GM23338 (cell line): ENCODE data around the gene TPH2. TPM values are rescaled to one million over a fixed set of nuclear protein-coding genes. Genes with fewer than 3 reads are reported as not detected.

ENCODE experiments used
- ATAC-seq: fragments of 200-7000 bp; cut with Tn5 transposase; 3 replicates; pipeline ENCODE4 v1.9.1; 2020
- DNase-seq: peaks from one replicate; pipeline ENCODE4 v3.0.0-alpha.2; 2015; ENCODE audit warnings: low spot score
- H2AFZ ChIP-seq: fragments of 200-600 bp; sonication (generic); 2 replicates; pipeline ENCODE4 v1.8.0; 2016; ENCODE audit warnings: antibody characterized with exemption, mild to moderate bottlenecking, moderate library complexity
- H3F3A ChIP-seq: fragments of 200-600 bp; sonication (generic); replicated peaks from 2 replicates; pipeline ENCODE4 v1.8.0; 2017; ENCODE audit warnings: antibody characterized with exemption, mixed run types, low read depth
- H3K27ac ChIP-seq: fragments of 200-600 bp; sonication (generic); 2 replicates; pipeline ENCODE4 v1.6.1; 2016; ENCODE audit warnings: low read depth
- H3K27me3 ChIP-seq: fragments of 200-600 bp; sonication (generic); 2 replicates; pipeline ENCODE4 v1.8.0; 2016; ENCODE audit warnings: mild to moderate bottlenecking, mixed run types, moderate library complexity; ENCODE audit not compliant: insufficient read depth
- H3K36me3 ChIP-seq: fragments of 200-600 bp; sonication (generic); 2 replicates; pipeline ENCODE4 v1.8.0; 2016; ENCODE audit warnings: mild to moderate bottlenecking; ENCODE audit not compliant: insufficient read depth
- H3K4me1 ChIP-seq: fragments of 200-600 bp; sonication (generic); 2 replicates; pipeline ENCODE4 v1.8.0; 2016; ENCODE audit warnings: mild to moderate bottlenecking, moderate library complexity; ENCODE audit not compliant: insufficient read depth
- H3K4me2 ChIP-seq: fragments of 200-600 bp; sonication (generic); 2 replicates; pipeline ENCODE4 v1.7.1; 2017; ENCODE audit warnings: mixed run types
- H3K4me3 ChIP-seq: fragments of 200-600 bp; sonication (generic); 2 replicates; pipeline ENCODE4 v1.6.1; 2016; ENCODE audit warnings: mixed run types
- H3K79me2 ChIP-seq: fragments of 200-600 bp; sonication (generic); replicated peaks from 2 replicates; pipeline ENCODE4 v1.8.0; 2017; ENCODE audit warnings: mild to moderate bottlenecking; ENCODE audit not compliant: insufficient read depth
- H3K9me2 ChIP-seq: fragments of 200-600 bp; sonication (generic); 2 replicates; pipeline ENCODE4 v1.8.0; 2017; ENCODE audit not compliant: insufficient read depth
- H4K20me1 ChIP-seq: fragments of 200-600 bp; sonication (generic); replicated peaks from 2 replicates; pipeline ENCODE4 v1.8.0; 2017; ENCODE audit warnings: mild to moderate bottlenecking; ENCODE audit not compliant: insufficient read depth
- H3K27ac Mint-ChIP-seq: 2 replicates; pipeline ENCODE4 v1.8.0; 2020; ENCODE audit warnings: inconsistent platforms, mild to moderate bottlenecking, moderate library complexity, mixed read lengths
- H3K27me3 Mint-ChIP-seq: 3 replicates; pipeline ENCODE4 v1.8.0; 2022; ENCODE audit warnings: low read depth, mild to moderate bottlenecking, moderate library complexity, mixed read lengths, inconsistent platforms; ENCODE audit not compliant: insufficient read depth, poor library complexity
- H3K36me3 Mint-ChIP-seq: 3 replicates; pipeline ENCODE4 v1.8.0; 2021; ENCODE audit warnings: low read depth, mild to moderate bottlenecking, inconsistent platforms, moderate library complexity, mixed read lengths
- H3K4me1 Mint-ChIP-seq: 3 replicates; pipeline ENCODE4 v1.8.0; 2020; ENCODE audit warnings: mild to moderate bottlenecking, inconsistent platforms, mixed read lengths
- H3K4me3 Mint-ChIP-seq: 3 replicates; pipeline ENCODE4 v1.8.0; 2021; ENCODE audit warnings: moderate library complexity, mild to moderate bottlenecking, inconsistent platforms, mixed read lengths
- H3K9me3 Mint-ChIP-seq: 3 replicates; pipeline ENCODE4 v1.8.0; 2020; ENCODE audit warnings: moderate library complexity, mild to moderate bottlenecking, inconsistent platforms, mixed read lengths
- CREB1 ChIP-seq: fragments of 250-450 bp; sonication (Bioruptor Pico); IDR thresholded peaks from 2 replicates; pipeline ENCODE4 v1.5.0; 2020; ENCODE audit warnings: low read depth, mild to moderate bottlenecking, moderate library complexity
- EZH2phosphoT487 ChIP-seq: fragments of 200-600 bp; sonication (generic); IDR thresholded peaks from one replicate; pipeline ENCODE4 v1.8.1; 2018; ENCODE audit warnings: antibody characterized with exemption; ENCODE audit not compliant: unreplicated experiment
- NANOG ChIP-seq: IDR thresholded peaks from 2 replicates; pipeline ENCODE4 v1.6.1; 2016; ENCODE audit warnings: antibody characterized with exemption, borderline replicate concordance
- STAT1 ChIP-seq: IDR thresholded peaks from one replicate; pipeline ENCODE4 v1.6.1; 2016; ENCODE audit warnings: antibody characterized with exemption; ENCODE audit not compliant: unreplicated experiment
- ZNF114 ChIP-seq: fragments of 250-450 bp; sonication (Bioruptor Pico); IDR thresholded peaks from 2 replicates; pipeline ENCODE4 v1.5.0; 2020; ENCODE audit warnings: mild to moderate bottlenecking, moderate library complexity
- polyA plus RNA-seq: library from polyadenylated mRNA; unstranded; fragments of >200 nt; fragmentation: Nextera tagmentation; extraction: Ambion mirVana; gene quantifications from 2 replicates; pipeline ENCODE4 v1.2.1, GENCODE V29; 2016
- total RNA-seq: library from RNA; depleted of rRNA; stranded (reverse); fragments of >200 nt; shearing (Covaris generic); gene quantifications from 2 replicates; pipeline ENCODE4 v1.2.3, GENCODE V29; 2014
- TF ChIP-seq, protein P1 (sequence below), 2 experiments: fragments of 200-600 bp in 1 of 2; sonication (generic) in 1 of 2; conservative IDR thresholded peaks; 2 replicates each; pipeline versions ENCODE4 v1.5.1 to v1.6.1; 2016 to 2017; ENCODE audit warnings: antibody characterized with exemption in 2 of 2, low read depth in 2 of 2, mild to moderate bottlenecking in 2 of 2, moderate library complexity in 1 of 2
- TF ChIP-seq, protein P2 (sequence below): IDR thresholded peaks from 2 replicates; pipeline ENCODE4 v1.6.1; 2016; ENCODE audit warnings: antibody characterized with exemption

Gene TPH2
- total and polyA plus RNA-seq, 2 experiments from 2014 or later, result 0.94 to 1.4 TPM

DNA sequence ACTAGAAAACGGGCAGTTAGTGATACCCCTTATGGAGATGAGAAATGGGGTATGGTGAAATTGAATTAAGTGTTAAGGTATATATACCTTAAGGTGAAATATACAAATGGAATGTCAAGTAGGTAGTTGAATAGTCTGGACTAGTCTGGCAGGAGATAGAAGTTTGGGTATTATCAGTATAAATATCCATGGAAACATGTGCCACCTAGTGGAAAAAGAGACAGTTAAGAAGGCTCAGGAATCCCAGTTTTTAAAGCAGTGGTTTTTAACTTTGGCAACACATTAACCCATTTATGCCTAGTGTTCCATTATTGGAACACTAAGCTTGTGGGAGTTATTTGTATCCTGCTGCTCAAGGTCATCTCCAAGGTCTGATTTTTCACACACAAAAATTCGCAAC is 38.6 kb upstream of the TPH2 start:
- Histone ChIP-seq H3K27ac (no peak overlapping the region), H3K27me3 (no peaks in the 10 kb centered on the region), H3K36me3 (peaks cover 3% of the 10 kb centered on the region; the same call in 1 of the 2 replicates), H3K9me2 (no peaks in the 10 kb centered on the region), H3K4me1 (no peaks in the 10 kb centered on the region), H3F3A (no peaks in the 10 kb centered on the region), H3K4me3 (no peak overlapping the region), H3K4me2 (no peak overlapping the region), H3K79me2 (no peaks in the 10 kb centered on the region), H4K20me1 (no peaks in the 10 kb centered on the region), H2AFZ (no peak overlapping the region)
- H3K4me3 Mint-ChIP-seq, result no peak overlapping the region
- H3K27me3 Mint-ChIP-seq, result no peaks in the 10 kb centered on the region
- DNase-seq (peak; percentile 8), ATAC-seq (no peak)
- peaks cover 11% of the 10 kb centered on the region; the same call in 2 of the 3 replicates for H3K36me3 Mint-ChIP-seq
- no peak overlapping the region for H3K27ac Mint-ChIP-seq
- TF ChIP-seq, protein P1, sequence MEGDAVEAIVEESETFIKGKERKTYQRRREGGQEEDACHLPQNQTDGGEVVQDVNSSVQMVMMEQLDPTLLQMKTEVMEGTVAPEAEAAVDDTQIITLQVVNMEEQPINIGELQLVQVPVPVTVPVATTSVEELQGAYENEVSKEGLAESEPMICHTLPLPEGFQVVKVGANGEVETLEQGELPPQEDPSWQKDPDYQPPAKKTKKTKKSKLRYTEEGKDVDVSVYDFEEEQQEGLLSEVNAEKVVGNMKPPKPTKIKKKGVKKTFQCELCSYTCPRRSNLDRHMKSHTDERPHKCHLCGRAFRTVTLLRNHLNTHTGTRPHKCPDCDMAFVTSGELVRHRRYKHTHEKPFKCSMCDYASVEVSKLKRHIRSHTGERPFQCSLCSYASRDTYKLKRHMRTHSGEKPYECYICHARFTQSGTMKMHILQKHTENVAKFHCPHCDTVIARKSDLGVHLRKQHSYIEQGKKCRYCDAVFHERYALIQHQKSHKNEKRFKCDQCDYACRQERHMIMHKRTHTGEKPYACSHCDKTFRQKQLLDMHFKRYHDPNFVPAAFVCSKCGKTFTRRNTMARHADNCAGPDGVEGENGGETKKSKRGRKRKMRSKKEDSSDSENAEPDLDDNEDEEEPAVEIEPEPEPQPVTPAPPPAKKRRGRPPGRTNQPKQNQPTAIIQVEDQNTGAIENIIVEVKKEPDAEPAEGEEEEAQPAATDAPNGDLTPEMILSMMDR (conservative IDR thresholded peaks at IDR 0.05; ENCODE audit: low read depth in 2 of 2), result peak; percentile 35 to 46
- no peak for TF ChIP-seq EZH2phosphoT487
- TF ChIP-seq, protein P2, sequence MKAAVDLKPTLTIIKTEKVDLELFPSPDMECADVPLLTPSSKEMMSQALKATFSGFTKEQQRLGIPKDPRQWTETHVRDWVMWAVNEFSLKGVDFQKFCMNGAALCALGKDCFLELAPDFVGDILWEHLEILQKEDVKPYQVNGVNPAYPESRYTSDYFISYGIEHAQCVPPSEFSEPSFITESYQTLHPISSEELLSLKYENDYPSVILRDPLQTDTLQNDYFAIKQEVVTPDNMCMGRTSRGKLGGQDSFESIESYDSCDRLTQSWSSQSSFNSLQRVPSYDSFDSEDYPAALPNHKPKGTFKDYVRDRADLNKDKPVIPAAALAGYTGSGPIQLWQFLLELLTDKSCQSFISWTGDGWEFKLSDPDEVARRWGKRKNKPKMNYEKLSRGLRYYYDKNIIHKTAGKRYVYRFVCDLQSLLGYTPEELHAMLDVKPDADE, result no peak
- no peaks in the 10 kb centered on the region; the same call in 2 of the 3 replicates for H3K4me1 Mint-ChIP-seq
- no peaks in the 10 kb centered on the region for H3K9me3 Mint-ChIP-seq

DNA sequence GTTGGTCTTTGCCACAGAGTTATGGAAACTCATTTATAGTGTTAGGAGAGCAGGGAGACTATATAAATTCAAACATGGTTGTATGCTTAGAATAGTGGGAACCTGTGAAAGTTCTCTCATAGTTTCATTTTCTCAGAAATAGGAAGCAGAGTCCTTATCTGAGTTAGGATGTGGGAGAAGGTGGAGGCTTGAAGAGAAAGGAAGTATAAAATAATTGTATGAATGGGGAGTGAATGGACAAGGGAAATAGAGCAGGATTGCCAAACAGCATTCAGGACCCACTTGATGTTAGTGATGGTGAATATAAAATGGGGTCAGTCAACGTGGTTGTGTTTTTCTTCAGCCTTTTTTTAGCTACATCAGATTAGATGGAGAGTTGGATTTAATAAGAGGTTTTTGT is 34.0 kb upstream of the TPH2 start:
- Mint-ChIP-seq H3K4me1 (no peaks in the 10 kb centered on the region), H3K27ac (no peak overlapping the region; the same call in 1 of the 2 replicates), H3K4me3 (no peak overlapping the region), H3K36me3 (peaks cover 18% of the 10 kb centered on the region; the same call in 2 of the 3 replicates), H3K27me3 (no peaks in the 10 kb centered on the region), H3K9me3 (no peaks in the 10 kb centered on the region; the same call in 2 of the 3 replicates)
- H3K4me2 ChIP-seq, result no peak overlapping the region
- no peaks in the 10 kb centered on the region for H3K27me3 ChIP-seq
- H4K20me1 ChIP-seq, result no peaks in the 10 kb centered on the region
- no peaks in the 10 kb centered on the region for H3K9me2 ChIP-seq
- no peaks in the 10 kb centered on the region for H3K4me1 ChIP-seq
- peaks cover 9% of the 10 kb centered on the region; the same call in 1 of the 2 replicates for H3K36me3 ChIP-seq
- TF ChIP-seq EZH2phosphoT487 (no peak), NANOG (no peak), STAT1 (no peak), ZNF114 (CRISPR knock-in tag) (no peak), CREB1 (CRISPR knock-in tag) (no peak)
- TF ChIP-seq, protein P2, result no peak
- H3K79me2 ChIP-seq, result no peaks in the 10 kb centered on the region
- no peak overlapping the region for H3K27ac ChIP-seq
- no peak overlapping the region for H3K4me3 ChIP-seq
- ATAC-seq (no peak), DNase-seq (no peak)
- no peaks in the 10 kb centered on the region for H3F3A ChIP-seq
- H2AFZ ChIP-seq, result no peak overlapping the region
